Vagina (tissue), 2 donors: ENCODE results near the gene OSBPL6.

Source experiments
- POLR2A ChIP-seq, 2 donors: fragments of 450-650 bp; IDR thresholded peaks; one replicate each; pipeline ENCODE4 v1.6.1; 2017; ENCODE audit warnings: antibody characterized with exemption in 2 of 2, mild to moderate bottlenecking in 2 of 2, moderate library complexity in 2 of 2
- TF ChIP-seq, protein P1 (sequence below), 3 experiments: fragments of 450-650 bp in 2 of 3; fragments of 200-600 bp in 1 of 3; sonication (generic) in 1 of 3; IDR thresholded peaks; one replicate each; pipeline ENCODE4 v1.5.1; 2017 to 2019; ENCODE audit warnings: antibody characterized with exemption in 3 of 3, mild to moderate bottlenecking in 2 of 3, moderate library complexity in 2 of 3

DNA sequence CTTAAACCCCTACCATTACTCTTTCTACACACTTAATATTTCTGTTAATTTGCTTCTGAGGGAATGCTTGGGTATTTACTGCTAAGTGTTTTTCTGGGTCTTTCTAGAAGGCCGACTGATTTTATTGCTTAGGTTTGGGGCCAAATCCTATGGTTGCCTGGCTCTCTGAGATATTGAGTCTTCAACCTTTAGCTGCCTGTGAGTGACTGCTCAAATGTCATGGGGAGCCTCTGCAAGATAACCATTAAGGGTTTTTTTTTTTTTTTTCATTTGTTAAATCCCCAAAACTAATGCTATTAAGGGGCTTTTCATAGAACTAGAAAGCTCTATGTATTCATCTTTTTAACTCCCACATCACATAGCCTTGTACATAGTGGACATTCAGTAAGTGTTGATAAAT, 5.0 kb downstream of the OSBPL6 start:
- no peak for TF ChIP-seq POLR2A (IDR thresholded peaks at IDR 0.05)
- TF ChIP-seq, protein P1, sequence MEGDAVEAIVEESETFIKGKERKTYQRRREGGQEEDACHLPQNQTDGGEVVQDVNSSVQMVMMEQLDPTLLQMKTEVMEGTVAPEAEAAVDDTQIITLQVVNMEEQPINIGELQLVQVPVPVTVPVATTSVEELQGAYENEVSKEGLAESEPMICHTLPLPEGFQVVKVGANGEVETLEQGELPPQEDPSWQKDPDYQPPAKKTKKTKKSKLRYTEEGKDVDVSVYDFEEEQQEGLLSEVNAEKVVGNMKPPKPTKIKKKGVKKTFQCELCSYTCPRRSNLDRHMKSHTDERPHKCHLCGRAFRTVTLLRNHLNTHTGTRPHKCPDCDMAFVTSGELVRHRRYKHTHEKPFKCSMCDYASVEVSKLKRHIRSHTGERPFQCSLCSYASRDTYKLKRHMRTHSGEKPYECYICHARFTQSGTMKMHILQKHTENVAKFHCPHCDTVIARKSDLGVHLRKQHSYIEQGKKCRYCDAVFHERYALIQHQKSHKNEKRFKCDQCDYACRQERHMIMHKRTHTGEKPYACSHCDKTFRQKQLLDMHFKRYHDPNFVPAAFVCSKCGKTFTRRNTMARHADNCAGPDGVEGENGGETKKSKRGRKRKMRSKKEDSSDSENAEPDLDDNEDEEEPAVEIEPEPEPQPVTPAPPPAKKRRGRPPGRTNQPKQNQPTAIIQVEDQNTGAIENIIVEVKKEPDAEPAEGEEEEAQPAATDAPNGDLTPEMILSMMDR (IDR thresholded peaks at IDR 0.05): no peak
